Measurements from ENCODE around the gene IL2RA.
"Not testable (repeated sequence)": the region's sequence is repeated elsewhere in the genome, so short reads cannot be mapped to it uniquely, and the experiment has no call there.

IL2RA gene

DNA sequence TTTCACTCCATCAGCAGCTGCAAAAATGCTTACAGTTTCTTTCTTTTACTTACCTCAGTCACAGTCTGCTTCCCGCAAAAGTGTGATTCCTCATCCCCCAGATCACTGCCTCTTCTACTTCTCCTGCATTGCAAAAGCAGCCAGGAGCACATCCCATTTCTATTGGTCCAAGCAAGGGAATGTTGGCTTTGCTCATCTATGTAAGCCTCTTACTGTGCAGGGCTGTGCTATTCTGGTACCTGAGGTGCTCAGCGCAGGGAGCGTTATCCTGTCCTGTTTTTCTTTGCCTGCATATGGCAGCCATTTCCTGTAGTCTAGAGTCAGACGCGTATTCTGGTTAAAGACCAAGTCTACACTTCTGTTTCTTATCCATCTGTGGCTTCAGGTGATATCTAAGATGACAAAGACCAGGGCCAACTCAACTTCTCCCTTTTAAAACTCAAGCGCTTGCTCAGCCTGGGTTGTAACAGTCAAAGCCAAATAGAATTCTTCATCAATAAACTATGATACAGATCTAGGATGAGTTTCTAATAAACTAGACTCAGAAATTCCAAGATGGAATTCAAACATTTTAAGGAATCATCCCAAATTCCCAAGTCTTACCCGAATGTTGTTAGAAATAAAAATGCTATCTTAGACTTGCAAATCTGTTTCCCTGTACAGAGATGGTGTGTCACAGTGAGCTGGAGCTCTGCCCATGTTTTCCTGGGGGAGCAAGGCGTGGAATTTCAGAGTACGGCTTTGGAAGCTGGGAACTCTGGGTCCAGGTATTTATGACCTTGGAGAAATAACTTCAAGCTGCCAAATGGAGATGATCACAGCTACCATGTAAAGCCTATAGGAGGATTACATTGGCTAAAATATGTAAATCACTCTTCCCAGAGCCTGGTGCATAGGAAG lies 20.6 kb upstream of the IL2RA start:
- no peak for DNase-seq (ENCODE audit: low read depth in 2 of 2)

DNA sequence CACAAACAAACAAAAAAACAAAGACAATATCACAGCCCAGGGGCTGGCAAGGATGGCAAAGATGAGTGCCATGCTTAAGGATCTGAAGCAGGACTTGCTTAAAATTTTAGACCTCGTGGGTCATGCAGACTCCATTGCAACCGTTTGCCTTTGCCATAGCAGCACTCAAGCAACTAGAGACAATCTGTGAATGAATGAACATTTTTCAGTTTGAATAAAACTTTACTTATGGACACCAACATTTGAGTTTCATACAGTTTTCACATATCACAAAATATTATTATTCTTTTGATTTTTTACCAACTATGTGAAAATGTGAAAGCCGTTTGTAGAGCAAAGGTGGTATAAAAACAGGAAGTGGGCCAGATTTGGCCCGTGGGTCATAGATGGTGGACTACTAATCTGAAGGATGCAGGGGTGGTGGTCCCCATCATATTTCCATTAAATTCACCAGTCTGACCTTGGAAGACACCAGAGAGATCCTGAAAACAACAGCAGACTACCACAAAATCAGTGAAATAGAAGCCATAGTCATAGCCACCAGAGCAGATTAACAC lies 18.3 kb upstream of the IL2RA start:
- DNase-seq (ENCODE audit: low read depth in 2 of 2), result no peak

DNA sequence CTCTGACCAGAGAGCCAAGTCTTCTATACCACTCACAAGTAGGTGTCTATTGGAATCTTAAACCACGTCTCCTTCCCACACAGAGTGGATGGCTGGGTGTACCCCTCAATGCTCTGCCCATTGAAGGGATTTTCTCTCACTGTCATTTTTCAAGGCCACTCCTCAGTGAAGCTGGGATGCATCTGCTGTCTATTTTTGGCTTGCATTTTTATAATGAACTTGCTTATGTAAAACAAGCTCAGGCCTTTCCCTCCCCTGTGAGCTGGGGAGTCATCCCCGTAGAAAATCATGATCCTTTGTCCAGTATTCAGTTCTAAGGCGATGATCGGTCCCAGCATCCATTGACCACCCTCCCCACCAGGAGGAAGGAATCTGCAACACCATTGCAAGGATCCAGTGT lies 16.9 kb upstream of the IL2RA start:
- no peak for DNase-seq (ENCODE audit: low read depth in 2 of 2)

DNA sequence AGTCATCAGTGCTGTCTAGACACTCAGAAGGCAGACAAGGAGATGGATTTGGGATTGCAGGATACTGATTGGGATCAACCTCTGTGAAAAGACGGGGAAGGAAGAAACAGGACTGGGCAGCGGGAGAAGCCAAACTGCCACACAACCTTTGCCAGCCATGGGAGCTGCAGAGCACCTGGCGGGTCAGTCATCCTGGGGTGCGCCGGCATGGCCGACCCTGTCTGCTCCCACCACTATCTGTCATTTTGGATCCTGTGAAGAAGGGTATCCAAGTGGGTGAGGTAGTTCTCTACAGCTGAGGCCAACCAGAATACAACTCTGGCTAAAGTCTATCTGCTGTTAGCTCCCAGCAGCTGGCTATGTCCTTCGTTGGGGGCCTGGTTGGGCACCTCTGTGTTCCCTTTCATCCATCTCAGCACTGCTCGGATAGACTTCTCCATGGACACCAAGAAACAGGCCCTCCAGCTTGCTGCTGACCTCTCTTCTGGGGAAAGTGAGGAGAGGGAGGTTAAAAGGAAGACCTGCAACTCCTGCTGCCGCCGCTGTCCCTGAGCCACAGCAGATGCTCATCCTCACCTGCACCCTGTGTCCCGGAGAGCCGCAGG lies 15.0 kb upstream of the IL2RA start:
- DNase-seq (ENCODE audit: low read depth in 2 of 2), result no peak

DNA sequence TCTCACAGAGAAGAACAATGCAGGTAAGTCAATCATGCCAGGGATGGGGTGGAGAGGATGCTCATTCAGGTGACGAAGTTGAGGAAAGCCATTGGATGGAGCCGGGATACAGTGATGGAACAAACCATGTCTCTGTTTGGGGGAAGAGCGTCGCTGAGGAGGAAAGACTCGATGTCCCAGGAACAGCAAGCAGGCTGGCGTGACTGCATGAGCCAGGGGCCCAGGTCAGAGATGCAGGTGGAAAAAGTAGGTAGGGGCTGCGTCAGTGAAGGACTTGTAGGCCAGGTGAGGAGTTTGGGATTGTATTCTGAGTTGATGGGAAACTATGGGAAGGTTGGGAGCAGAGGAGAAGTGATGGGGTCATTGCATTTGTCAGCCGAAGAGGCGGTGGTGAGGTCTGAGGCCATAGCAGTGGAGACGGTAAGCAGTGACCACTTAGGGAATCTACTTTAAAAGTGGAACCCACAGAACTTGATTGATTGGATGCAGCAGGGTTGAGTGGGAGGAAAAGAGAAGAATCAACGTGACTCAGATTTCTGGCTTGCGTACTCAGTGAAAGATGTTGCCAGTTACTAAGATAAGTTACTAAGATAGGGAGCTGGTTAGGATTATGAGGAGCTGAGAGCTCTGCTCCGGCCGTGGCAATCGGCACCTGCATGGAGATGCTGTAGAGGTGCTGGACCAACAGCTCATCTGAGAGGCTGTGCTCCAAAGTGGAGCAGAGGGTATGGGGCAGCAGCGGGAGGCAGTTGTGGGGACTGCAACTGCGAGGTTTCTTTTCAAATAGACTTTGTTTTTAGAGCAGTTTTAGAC lies 12.5 kb upstream of the IL2RA start:
- DNase-seq (ENCODE audit: low read depth in 2 of 2), result no peak

DNA sequence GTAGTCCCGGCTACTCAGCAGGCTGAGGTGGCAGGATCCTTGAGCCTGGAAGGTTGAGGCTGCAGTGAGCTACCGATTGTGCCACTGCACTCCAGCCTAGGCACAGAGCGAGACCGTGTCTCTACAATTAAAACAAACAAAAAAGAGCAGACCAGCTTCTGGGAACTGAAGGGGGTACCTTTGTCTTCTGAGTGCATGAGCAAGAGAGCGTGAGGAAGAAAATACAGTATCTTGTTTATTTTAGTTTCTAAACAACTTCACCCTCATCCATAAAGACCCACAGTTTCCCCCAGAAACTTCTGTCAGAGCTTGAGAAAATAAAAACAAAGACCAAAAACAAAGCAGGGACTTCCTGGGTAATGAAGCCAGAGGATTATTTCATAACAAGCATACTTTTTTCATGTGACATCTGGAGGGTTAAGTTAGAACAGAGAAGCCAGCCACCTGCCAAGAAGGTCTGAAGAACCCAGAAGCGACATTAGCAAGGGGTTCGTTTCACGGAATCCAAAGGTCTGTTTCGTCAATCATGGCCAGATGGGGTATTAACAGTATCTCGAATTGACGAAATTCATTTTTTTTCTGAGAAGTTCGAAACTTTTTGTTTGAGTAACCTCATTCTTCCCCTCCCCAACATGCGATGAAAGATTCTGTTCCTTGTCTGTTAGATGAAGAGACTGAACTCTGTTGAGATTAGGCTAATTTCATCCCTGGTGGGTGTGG lies 10.2 kb upstream of the IL2RA start:
- no peak for DNase-seq (ENCODE audit: low read depth in 2 of 2)

DNA sequence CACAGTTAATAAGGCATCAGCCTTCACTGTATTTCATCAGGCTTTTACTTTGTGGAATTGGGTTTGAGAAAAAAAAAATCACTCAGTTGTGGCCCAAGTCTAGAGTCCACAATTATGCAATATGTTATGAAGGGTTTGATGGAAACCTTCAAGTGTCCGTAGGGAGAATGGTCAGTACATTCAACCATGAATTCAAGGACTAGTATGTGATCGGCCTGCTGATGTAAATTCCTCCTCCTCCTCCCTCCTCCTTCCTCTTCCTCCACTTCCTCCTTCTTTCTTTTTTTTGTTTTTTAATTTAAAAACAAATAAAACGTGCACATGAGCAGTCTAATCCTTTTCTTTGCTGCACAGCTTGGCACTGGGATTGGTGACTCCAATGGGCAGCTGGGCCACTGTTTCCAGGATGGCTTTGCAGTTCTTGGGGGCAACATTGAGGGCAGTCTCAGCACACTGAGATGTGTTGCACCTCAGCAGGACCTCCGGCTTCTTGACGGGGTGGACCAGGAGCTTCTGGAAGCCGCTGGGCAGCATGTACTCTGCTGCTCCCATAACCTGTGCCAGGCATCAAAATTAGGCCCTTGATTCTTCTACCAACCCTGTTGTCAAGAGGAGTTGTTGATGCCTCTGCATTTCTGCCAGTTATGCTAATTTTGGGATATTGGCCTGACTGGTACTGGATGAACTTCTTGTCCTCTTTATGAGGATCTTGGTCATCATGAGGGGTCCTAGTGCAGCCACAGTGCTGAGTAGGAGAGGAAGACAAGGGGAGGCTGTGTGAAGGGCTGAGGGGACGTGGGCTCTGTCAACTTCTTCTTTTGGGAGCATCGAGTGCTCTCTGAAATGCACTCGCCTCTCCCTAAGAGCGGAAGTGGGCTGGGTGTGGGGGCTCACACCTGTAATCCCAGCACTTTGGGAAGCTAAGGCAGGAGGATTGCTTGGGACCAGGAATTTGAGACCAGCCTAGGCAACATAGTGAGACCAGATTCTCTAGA lies 9.3 kb upstream of the IL2RA start:
- DNase-seq (ENCODE audit: low read depth in 2 of 2), result no peak

DNA sequence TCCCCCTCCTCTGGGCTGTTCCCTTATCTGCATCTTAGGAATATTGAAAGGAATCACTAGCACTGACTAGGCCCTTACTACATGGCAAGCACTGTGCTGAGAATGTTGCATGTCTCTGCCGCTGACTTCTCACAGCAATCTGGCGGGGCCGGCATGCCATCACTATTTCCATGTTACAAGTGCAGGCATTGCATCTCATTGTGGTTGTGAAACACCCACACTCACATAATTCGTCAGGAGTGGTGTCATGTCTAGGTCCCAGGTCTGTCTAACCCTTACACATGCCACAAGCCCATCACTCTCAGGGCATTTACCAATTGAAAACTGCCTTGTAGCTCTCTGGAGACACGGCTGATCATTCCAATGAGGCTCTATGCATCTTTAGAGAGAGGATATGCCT lies 8.5 kb upstream of the IL2RA start:
- peak in 1 of 2 donors; percentile 58 for DNase-seq (ENCODE audit: low read depth in 2 of 2)

DNA sequence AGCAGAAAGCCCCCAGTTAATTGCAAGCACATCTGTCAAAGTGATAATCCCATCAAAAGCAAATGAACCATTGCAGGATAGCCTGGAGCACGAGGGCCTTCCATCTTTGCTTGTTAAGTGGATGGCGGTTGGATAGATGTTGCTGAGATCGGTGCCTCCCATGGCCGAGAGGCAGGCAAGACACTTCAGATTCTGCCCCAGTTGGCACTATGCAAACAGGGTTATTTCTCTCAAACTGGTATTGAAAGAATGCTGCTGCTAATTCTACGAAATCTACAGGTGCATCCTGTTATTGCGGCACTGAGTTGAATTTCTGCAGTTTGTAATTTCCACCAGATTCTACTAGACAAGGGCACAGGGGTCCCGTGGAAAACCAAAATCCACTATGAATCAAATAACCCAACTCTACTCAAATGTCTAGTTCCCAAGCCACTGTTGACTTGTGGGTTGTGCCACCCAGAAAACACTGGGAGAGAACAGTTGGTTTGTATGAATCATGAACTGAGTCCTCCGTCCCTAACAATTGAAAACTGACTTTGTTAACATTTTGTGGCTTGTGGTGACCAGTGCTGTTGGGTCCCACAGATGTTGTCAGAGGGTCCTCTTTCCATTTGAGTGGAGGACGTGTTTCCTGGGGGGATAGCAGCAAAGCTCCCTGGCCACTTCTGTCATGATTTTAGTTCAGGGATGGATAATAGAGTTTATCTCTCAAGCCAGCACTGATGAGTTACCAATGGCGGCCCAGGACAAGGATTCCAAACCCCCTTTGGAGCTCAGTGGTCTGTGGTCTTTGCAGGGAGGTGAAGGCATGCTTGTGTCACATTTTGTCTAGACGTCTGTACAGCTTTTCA lies 7.1 kb upstream of the IL2RA start:
- DNase-seq (ENCODE audit: low read depth in 2 of 2), result no peak

DNA sequence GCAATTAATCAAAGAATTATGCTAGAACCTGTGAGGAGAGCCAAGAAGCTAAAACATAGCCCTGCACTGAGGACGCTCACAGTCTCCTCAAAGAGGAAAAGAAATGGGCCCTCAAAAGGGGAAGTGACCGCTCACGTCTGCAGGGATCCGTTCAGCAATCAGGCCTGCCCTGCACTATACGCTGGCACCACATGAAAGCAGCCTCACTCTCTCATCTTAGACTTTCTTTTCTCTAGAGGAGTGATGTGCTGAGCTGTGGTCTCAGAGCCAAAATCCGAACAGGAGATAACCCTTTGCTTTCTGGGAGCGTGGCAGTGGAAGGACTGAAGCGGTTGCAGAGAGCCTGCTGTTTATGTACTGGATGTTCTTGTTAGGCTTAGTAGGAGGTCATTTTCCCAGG lies 6.3 kb upstream of the IL2RA start:
- no peak for DNase-seq (ENCODE audit: low read depth in 2 of 2)

DNA sequence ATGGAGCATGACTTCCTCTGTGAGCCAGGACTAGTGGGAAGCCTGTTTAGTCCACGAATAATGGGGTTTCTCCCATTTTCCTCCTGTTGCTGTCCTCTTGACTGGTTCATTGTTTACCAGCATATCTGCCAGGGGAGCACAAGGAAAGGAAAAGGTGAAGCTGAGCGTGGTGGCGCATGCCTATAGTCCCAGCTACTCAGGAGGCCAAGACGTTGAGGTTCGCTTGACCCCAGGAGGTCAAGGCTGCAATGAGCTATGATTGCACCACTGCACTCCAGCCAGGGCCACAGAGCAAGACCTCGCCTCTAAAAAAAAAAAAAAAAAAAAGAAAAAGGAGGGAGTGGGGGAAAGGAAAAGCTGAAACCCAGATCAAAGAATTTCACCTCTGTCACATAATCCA lies 5.8 kb upstream of the IL2RA start:
- no peak for DNase-seq (ENCODE audit: low read depth in 2 of 2)

DNA sequence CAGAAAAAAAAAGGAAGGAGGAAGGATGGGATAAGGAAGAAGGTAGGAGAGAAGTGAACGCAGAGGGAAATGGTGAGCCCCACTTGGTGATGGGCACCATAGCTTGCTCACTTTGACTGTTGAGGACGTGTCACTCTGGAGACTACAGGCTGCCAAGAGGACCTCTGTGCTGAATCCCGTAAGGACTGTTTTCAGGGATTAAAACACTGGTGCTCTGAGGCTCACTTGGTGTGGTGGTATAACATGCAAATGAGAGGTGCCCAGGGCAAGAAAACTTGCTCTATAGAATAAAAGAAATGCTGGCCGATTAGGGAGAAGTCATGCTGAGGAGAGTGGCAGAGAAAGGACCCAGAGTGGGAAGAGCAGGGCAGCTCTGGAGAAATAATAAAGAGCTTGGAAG lies 5.3 kb upstream of the IL2RA start:
- no peak for DNase-seq (ENCODE audit: low read depth in 2 of 2)

DNA sequence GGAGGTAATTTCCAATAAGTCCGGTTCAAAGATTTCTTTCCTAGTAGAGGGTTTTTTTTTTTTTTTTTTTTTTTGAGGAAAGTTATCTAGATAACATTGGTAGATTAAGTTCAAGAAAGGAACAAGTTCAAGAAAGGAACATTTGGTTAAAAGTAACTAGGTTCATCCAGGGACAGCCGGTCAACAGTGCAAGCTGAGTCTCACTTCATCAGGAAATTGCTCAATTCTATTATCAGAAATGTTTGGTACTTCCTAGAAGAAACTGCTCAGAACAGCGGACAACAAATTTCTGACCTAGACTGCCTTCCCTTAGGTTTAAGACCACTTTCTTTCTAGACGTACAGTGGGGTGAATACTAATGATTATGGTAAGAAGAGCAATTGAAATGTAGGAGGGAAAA lies 3.7 kb upstream of the IL2RA start:
- no peak for DNase-seq (ENCODE audit: low read depth in 2 of 2)

DNA sequence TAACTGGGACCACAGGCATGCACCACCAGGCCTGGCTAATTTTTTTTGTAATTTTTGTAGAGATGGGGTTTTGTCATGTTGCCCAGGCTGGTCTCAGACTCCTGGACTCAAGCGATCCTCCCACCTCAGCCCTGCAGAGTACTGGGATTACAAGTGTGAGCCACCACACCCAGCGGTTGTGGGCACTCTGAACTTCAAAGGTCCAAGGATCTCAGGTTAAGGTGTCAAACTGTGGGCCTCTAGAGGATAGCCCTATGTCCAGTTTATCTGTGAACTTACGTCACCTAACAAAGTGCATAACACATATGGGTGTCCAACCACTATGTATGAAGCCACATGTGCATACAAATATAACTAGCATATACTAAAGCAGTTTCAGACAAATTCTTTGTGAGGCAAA lies 3.2 kb upstream of the IL2RA start:
- no peak for DNase-seq (ENCODE audit: low read depth in 2 of 2)

DNA sequence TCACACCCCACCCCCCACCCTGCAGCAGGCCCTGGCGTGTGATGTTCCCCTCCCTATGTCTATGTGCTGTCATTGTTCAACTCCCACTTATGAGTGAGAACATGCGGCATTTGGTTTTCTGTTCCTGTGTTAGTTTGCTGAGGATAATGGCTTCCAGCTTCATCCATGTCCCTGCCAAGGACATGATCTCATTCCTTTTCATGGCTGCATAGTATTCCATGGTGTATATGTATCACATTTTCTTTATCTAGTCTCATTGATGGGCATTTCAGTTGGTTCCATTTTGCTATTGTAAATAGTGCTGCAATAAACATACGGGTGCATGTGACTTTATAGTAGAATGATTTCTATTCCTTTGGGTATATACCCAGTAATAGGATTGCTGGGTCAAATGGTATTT lies 2.6 kb upstream of the IL2RA start:
- not testable (repeated sequence) for DNase-seq (ENCODE audit: low read depth in 2 of 2)

DNA sequence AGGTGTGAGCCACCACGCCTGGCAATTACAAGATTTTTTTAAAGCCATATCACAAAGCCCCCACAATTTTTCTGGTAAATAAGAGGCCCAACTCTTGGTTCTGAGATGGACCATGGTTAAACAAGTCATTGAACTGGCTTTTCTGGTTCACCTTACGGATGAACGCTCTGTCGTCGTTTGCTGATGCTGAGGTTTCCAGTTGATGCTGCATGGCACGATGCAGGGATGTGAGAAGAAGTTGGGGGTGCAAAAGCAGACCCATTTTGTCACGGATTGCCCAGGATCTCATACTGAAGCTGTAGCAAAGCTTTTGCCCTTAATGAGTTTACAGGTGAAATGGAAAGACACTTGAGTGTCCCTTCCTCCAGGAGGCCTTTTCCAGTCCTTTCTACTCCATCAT lies 2.0 kb upstream of the IL2RA start:
- DNase-seq (ENCODE audit: low read depth in 2 of 2), result no peak

DNA sequence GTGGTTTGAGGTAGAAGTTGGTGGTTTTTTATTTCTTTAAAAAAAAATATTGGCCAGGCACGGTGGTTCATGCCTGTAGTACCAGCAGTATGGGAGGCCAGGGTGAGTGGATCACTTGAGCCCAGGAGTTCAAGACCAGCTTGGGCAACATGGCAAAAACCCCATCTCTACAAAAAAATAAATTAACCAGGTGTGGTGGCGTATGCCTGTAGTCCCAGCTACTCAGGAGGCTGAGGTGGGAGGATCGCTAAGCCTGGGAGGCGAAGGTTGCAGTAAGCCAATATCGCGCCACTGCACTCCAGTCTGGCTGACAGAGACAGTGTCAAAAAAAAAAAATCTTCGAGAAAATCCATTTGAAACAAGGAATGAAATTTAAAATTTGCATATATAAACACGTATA lies 1.1 kb downstream of the IL2RA start:
- DNase-seq (ENCODE audit: low read depth in 2 of 2), result no peak

DNA sequence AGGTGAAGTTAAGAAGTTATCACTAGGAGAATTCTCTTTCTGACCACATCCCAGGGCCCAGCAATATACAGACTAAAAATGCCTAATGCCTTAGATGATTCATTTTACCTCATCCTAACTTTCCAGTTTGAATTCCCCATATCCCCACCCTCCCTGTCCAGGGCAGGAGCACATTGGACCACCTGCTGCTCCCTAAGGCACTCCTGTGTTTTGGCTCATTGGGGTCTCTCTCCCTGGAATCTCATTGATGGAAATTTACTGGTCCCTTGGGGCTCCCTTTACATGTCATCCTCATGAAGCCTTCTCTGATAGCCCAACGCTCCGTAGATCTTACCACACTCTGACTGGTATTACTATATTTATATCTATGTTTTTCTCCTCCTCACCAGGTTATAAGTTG lies 2.7 kb downstream of the IL2RA start:
- no peak for DNase-seq (ENCODE audit: low read depth in 2 of 2)

DNA sequence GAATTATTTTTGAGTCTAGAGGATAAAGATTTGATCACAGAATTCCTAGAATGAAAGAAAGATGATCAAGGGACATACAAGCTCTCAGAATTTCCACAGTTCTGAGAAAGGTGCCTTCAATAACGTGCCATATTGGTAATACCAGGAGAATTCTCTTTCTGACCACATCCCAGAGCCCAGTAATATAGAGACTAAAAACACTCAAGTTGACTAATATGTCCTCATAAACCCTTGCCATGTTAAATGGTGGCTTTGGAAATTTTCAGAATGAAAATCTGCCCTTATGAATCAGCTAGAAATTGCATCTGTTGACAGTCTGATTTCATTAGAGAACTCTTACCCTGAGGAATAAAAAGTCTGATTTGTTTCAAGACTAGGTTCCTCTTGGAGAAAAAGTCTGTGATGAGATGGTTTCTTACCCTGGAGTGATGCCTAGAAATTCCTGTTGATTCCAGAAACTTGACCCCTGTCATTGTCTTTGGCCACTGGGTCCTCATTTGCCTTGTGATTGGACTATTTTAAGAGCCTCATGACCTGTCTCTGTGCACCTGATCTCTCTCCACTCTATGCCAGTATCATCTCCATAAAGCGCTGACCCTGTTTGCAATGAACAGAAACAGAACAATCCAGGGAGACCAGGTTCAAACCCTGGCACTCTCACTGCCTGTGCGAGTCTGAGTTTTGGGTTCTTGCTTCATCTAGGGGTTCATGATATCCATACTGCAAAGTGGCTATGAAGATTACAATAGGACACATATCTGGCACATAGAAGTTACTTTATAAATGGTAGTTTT lies 3.3 kb downstream of the IL2RA start:
- no peak for DNase-seq (ENCODE audit: low read depth in 2 of 2)
